Stimulated activated CD8-positive, alpha-beta memory T cell treated with anti-CD3 and anti-CD28 coated beads, Interleukin-4, amount 100 ng/mL, for 48 hours (primary cell): ENCODE results near the gene TBXAS1.

Experiments
- DNase-seq: peaks from one replicate; pipeline ENCODE4 v3.0.0-alpha.2; 2020

Gene TBXAS1

GRCh38 chr7:140007051-140007690 is 178.1 kb downstream of the TBXAS1 start:
- DNase-seq = no peak

- DNase-seq = no peak
These were observed 179.9 kb downstream of the TBXAS1 start for GRCh38 chr7:140008755-140009610.

GRCh38 chr7:140009735-140010134 is 180.7 kb downstream of the TBXAS1 start:
- no peak for DNase-seq

GRCh38 chr7:140010194-140010895 is 181.3 kb downstream of the TBXAS1 start:
- no peak for DNase-seq

- DNase-seq = no peak
These were observed 184.6 kb downstream of the TBXAS1 start for GRCh38 chr7:140013676-140014075.

- no peak for DNase-seq
These were observed 185.1 kb downstream of the TBXAS1 start for GRCh38 chr7:140014123-140014522.

- no peak for DNase-seq
These were observed 186.5 kb downstream of the TBXAS1 start for GRCh38 chr7:140015471-140015970.

GRCh38 chr7:140016540-140016939 is 187.5 kb downstream of the TBXAS1 start:
- no peak for DNase-seq

GRCh38 chr7:140017034-140017433 is 188.0 kb downstream of the TBXAS1 start:
- DNase-seq = no peak

GRCh38 chr7:140017543-140017942 is 188.5 kb downstream of the TBXAS1 start:
- DNase-seq = no peak

- no peak for DNase-seq
These were observed 189.3 kb downstream of the TBXAS1 start for GRCh38 chr7:140018125-140019043.

GRCh38 chr7:140019172-140019571 is 190.1 kb downstream of the TBXAS1 start:
- DNase-seq = no peak

GRCh38 chr7:140019606-140020005 is 190.5 kb downstream of the TBXAS1 start:
- DNase-seq = no peak

- no peak for DNase-seq
These were observed 192.5 kb downstream of the TBXAS1 start for GRCh38 chr7:140021603-140022002.

- DNase-seq = no peak
These were observed 193.6 kb downstream of the TBXAS1 start for GRCh38 chr7:140022582-140023211.

GRCh38 chr7:140023728-140024127 is 194.7 kb downstream of the TBXAS1 start:
- no peak for DNase-seq

GRCh38 chr7:140024585-140024984 is 195.5 kb downstream of the TBXAS1 start:
- DNase-seq = no peak

GRCh38 chr7:140025241-140025640 is 196.2 kb downstream of the TBXAS1 start:
- DNase-seq = no peak

- no peak for DNase-seq
These were observed 196.9 kb downstream of the TBXAS1 start for GRCh38 chr7:140025814-140026433.

- DNase-seq = no peak
These were observed 197.9 kb downstream of the TBXAS1 start for GRCh38 chr7:140026935-140027334.

- peak; percentile 14 for DNase-seq
These were observed 198.8 kb downstream of the TBXAS1 start for GRCh38 chr7:140027858-140028257.
